SK-N-SH (cell line): ENCODE measurements around the gene CD300E. TPM values are rescaled to one million over a fixed set of nuclear protein-coding genes. Genes with fewer than 3 reads are reported as not detected.

Source experiments
- CTCF ChIA-PET: fragments of 300-600, 350-600 bp; formaldehyde crosslinking; extraction: SDS; loops from one replicate; lab custom pipeline; 2021; lab: Yijun Ruan, JAX
- POLR2A ChIA-PET: fragments of 350-600 bp; sonication (Branson Sonifier 250); formaldehyde crosslinking; extraction: SDS; loops from one replicate; lab custom pipeline; 2020; ENCODE audit warnings: antibody characterized with exemption, inconsistent platforms; lab: Yijun Ruan, JAX
- DNase-seq: peaks from one replicate; pipeline ENCODE4 v3.0.0; 2012
- H2AFZ ChIP-seq: fragments of 200-600 bp; sonication (generic); 2 replicates; pipeline ENCODE4 v1.8.1; 2016; ENCODE audit warnings: antibody characterized with exemption, mild to moderate bottlenecking, low read depth
- H3F3A ChIP-seq: fragments of 200-600 bp; sonication (generic); replicated peaks from 2 replicates; pipeline ENCODE3; 2016; ENCODE audit warnings: antibody characterized with exemption, mild to moderate bottlenecking; ENCODE audit not compliant: insufficient read depth
- H3K27ac ChIP-seq, 2 experiments: fragments of 200-500 bp in 1 of 2; fragments of 200-600 bp in 1 of 2; sonication (Bioruptor generic) in 1 of 2; sonication (generic), shearing (Covaris generic) in 1 of 2; 2 replicates each; pipeline versions ENCODE4 v1.5.1 to v1.6.1; 2014 to 2016; ENCODE audit warnings: low read depth in 2 of 2, inconsistent platforms in 1 of 2, low read length in 1 of 2, mild to moderate bottlenecking in 1 of 2, mixed read lengths in 1 of 2
- H3K27me3 ChIP-seq: fragments of 200-600 bp; sonication (generic), shearing (Covaris generic); 2 replicates; pipeline ENCODE4 v1.6.1; 2016; ENCODE audit warnings: mixed run types; ENCODE audit not compliant: insufficient read depth
- H3K36me3 ChIP-seq, 2 experiments: fragments of 200-500 bp in 1 of 2; fragments of 200-600 bp in 1 of 2; sonication (Bioruptor generic) in 1 of 2; sonication (generic) in 1 of 2; replicated peaks in 1 of 2; 2 replicates each; pipeline versions ENCODE3 to v1.5.1; 2014 to 2016; ENCODE audit warnings: low read length in 1 of 2, mild to moderate bottlenecking in 1 of 2; ENCODE audit not compliant: insufficient read depth in 2 of 2, control insufficient read depth in 1 of 2
- H3K4me1 ChIP-seq, 2 experiments: fragments of 200-500 bp in 1 of 2; fragments of 200-600 bp in 1 of 2; sonication (Bioruptor generic) in 1 of 2; sonication (generic), shearing (Covaris generic) in 1 of 2; 2 replicates each; pipeline versions ENCODE4 v1.5.1 to v1.6.1; 2014 to 2016; ENCODE audit warnings: low read depth in 1 of 2, low read length in 1 of 2, mixed run types in 1 of 2; ENCODE audit not compliant: insufficient read depth in 2 of 2, control insufficient read depth in 1 of 2
- H3K4me2 ChIP-seq: fragments of 200-600 bp; sonication (generic), shearing (Covaris generic); 2 replicates; pipeline ENCODE4 v1.6.1; 2017; ENCODE audit warnings: mixed run types
- H3K4me3 ChIP-seq, 2 experiments: fragments of 200-500 bp in 1 of 2; fragments of 200-600 bp in 1 of 2; sonication (Bioruptor generic) in 1 of 2; sonication (generic), shearing (Covaris generic) in 1 of 2; 2 replicates each; pipeline versions ENCODE4 v1.5.1 to v1.8.1; 2014 to 2016; ENCODE audit warnings: low read depth in 2 of 2, inconsistent platforms in 1 of 2, low read length in 1 of 2, mild to moderate bottlenecking in 1 of 2, mixed read lengths in 1 of 2, moderate library complexity in 1 of 2
- H3K79me2 ChIP-seq: fragments of 200-600 bp; sonication (generic); 2 replicates; pipeline ENCODE4 v1.8.1; 2017; ENCODE audit warnings: mild to moderate bottlenecking; ENCODE audit not compliant: insufficient read depth
- H3K9ac ChIP-seq: fragments of 200-600 bp; sonication (generic); 2 replicates; pipeline ENCODE4 v1.6.1; 2017; ENCODE audit warnings: mixed run types
- H3K9me2 ChIP-seq: fragments of 200-600 bp; sonication (generic); 2 replicates; pipeline ENCODE4 v1.6.1; 2017; ENCODE audit warnings: mixed run types
- H3K9me3 ChIP-seq: fragments of 200-600 bp; sonication (generic); 2 replicates; pipeline ENCODE4 v1.6.1; 2017; ENCODE audit warnings: mixed run types, mild to moderate bottlenecking, moderate library complexity
- H4K20me1 ChIP-seq: fragments of 200-600 bp; sonication (generic); 2 replicates; pipeline ENCODE4 v1.6.1; 2017; ENCODE audit warnings: mild to moderate bottlenecking, mixed run types; ENCODE audit not compliant: insufficient read depth
- CTCF ChIP-seq: fragments of 200-600 bp; sonication (generic); IDR thresholded peaks from 2 replicates; pipeline ENCODE4 v1.6.1; 2017; ENCODE audit warnings: antibody characterized with exemption, mild to moderate bottlenecking, moderate library complexity
- EP300 ChIP-seq, 2 experiments: IDR thresholded peaks; 2 replicates each; pipeline versions ENCODE4 v1.4.0 to v1.6.1; 2012; ENCODE audit warnings: borderline replicate concordance in 1 of 2, low read depth in 1 of 2, low read length in 1 of 2
- FOXJ3 ChIP-seq: sonication (generic); formaldehyde crosslinking; IDR thresholded peaks from 2 replicates; pipeline ENCODE4 v1.5.1; 2020; ENCODE audit warnings: mild to moderate bottlenecking, missing genetic modification reagents
- GABPA ChIP-seq: IDR thresholded peaks from 2 replicates; pipeline ENCODE4 v1.4.0; 2012; ENCODE audit warnings: low read depth, mild to moderate bottlenecking
- JUND ChIP-seq: IDR thresholded peaks from 2 replicates; pipeline ENCODE4 v1.4.0; 2012
- MEF2A ChIP-seq: IDR thresholded peaks from 2 replicates; pipeline ENCODE4 v1.4.0; 2012; ENCODE audit warnings: low read depth, borderline replicate concordance
- NRF1 ChIP-seq: IDR thresholded peaks from 2 replicates; pipeline ENCODE4 v1.6.1; 2012; ENCODE audit warnings: low read depth, mild to moderate bottlenecking, low read length
- POLR2AphosphoS5 ChIP-seq: IDR thresholded peaks from 2 replicates; pipeline ENCODE4 v1.6.1; 2012; ENCODE audit warnings: low read depth, low read length
- RFX5 ChIP-seq: IDR thresholded peaks from 2 replicates; pipeline ENCODE4 v1.6.1; 2012; ENCODE audit warnings: mild to moderate bottlenecking, improper control_type of control experiment, low read length
- RXRA ChIP-seq: IDR thresholded peaks from 2 replicates; pipeline ENCODE4 v1.4.0; 2012; ENCODE audit warnings: low read depth, mild to moderate bottlenecking, borderline replicate concordance
- SIN3A ChIP-seq: IDR thresholded peaks from 2 replicates; pipeline ENCODE4 v1.6.1; 2012; ENCODE audit warnings: low read depth, mild to moderate bottlenecking, low read length, moderate library complexity, borderline replicate concordance
- SMC3 ChIP-seq: IDR thresholded peaks from 2 replicates; pipeline ENCODE4 v1.6.1; 2012; ENCODE audit warnings: low read depth, low read length, improper control_type of control experiment
- TAF1 ChIP-seq: IDR thresholded peaks from 2 replicates; pipeline ENCODE4 v1.6.1; 2012; ENCODE audit warnings: low read depth, mild to moderate bottlenecking, low read length, moderate library complexity, borderline replicate concordance
- TEAD4 ChIP-seq: IDR thresholded peaks from 2 replicates; pipeline ENCODE4 v1.4.0; 2012; ENCODE audit warnings: mild to moderate bottlenecking, borderline replicate concordance; ENCODE audit not compliant: insufficient read depth
- YY1 ChIP-seq: IDR thresholded peaks from 2 replicates; pipeline ENCODE4 v1.4.0; 2012; ENCODE audit warnings: low read depth, mild to moderate bottlenecking
- WGBS: methylation state at CpG from one replicate; pipeline ENCODE4 v1.1.6; 2017; ENCODE audit warnings: low lambda C conversion rate; 5-methylcytosine and 5-hydroxymethylcytosine counted together
- polyA plus RNA-seq, 3 experiments: library from polyadenylated mRNA; depleted of rRNA; stranded (reverse); fragments of >200 nt; gene quantifications; 2 replicates each; pipeline ENCODE4 v1.2.3, GENCODE V29; 2012
- TF ChIP-seq, protein P1 (sequence below): IDR thresholded peaks from 2 replicates; pipeline ENCODE4 v1.6.1; 2012; ENCODE audit warnings: mild to moderate bottlenecking, low read depth, low read length, moderate library complexity
- TF ChIP-seq, protein P2 (sequence below): fragments of 150-350 bp; IDR thresholded peaks from 2 replicates; pipeline ENCODE4 v1.6.1; 2016; ENCODE audit warnings: mild to moderate bottlenecking, low read depth, low read length
- TF ChIP-seq, protein P3 (sequence below): IDR thresholded peaks from 2 replicates; pipeline ENCODE4 v1.4.0; 2012; ENCODE audit warnings: low read depth, borderline replicate concordance

Gene CD300E
- polyA plus RNA-seq, 1 of the 3 experiments (the other 2 are of a cell fraction) = not detected

- no peaks in the 10 kb centered on the region for H3K4me1 ChIP-seq
- H3K4me3 ChIP-seq = no peak overlapping the region
- TF ChIP-seq EP300 (IDR thresholded peaks at IDR 0.05; ENCODE audit: borderline replicate concordance in 1 of 2, low read depth in 1 of 2, low read length in 1 of 2) = no peak
- no peak for TF ChIP-seq TEAD4
- TF ChIP-seq, protein P1, sequence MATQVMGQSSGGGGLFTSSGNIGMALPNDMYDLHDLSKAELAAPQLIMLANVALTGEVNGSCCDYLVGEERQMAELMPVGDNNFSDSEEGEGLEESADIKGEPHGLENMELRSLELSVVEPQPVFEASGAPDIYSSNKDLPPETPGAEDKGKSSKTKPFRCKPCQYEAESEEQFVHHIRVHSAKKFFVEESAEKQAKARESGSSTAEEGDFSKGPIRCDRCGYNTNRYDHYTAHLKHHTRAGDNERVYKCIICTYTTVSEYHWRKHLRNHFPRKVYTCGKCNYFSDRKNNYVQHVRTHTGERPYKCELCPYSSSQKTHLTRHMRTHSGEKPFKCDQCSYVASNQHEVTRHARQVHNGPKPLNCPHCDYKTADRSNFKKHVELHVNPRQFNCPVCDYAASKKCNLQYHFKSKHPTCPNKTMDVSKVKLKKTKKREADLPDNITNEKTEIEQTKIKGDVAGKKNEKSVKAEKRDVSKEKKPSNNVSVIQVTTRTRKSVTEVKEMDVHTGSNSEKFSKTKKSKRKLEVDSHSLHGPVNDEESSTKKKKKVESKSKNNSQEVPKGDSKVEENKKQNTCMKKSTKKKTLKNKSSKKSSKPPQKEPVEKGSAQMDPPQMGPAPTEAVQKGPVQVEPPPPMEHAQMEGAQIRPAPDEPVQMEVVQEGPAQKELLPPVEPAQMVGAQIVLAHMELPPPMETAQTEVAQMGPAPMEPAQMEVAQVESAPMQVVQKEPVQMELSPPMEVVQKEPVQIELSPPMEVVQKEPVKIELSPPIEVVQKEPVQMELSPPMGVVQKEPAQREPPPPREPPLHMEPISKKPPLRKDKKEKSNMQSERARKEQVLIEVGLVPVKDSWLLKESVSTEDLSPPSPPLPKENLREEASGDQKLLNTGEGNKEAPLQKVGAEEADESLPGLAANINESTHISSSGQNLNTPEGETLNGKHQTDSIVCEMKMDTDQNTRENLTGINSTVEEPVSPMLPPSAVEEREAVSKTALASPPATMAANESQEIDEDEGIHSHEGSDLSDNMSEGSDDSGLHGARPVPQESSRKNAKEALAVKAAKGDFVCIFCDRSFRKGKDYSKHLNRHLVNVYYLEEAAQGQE = no peak
- no peak for TF ChIP-seq MEF2A
- TF ChIP-seq YY1 = no peak
- TF ChIP-seq SIN3A = no peak
- TF ChIP-seq, protein P2, sequence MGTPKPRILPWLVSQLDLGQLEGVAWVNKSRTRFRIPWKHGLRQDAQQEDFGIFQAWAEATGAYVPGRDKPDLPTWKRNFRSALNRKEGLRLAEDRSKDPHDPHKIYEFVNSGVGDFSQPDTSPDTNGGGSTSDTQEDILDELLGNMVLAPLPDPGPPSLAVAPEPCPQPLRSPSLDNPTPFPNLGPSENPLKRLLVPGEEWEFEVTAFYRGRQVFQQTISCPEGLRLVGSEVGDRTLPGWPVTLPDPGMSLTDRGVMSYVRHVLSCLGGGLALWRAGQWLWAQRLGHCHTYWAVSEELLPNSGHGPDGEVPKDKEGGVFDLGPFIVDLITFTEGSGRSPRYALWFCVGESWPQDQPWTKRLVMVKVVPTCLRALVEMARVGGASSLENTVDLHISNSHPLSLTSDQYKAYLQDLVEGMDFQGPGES = no peak
- no peak for TF ChIP-seq TAF1
- no peak for TF ChIP-seq RXRA
- TF ChIP-seq SMC3 = no peak
- no peak for TF ChIP-seq CTCF
- no peak for TF ChIP-seq NRF1
- TF ChIP-seq POLR2AphosphoS5 = no peak
- TF ChIP-seq GABPA = no peak
- TF ChIP-seq, protein P3, sequence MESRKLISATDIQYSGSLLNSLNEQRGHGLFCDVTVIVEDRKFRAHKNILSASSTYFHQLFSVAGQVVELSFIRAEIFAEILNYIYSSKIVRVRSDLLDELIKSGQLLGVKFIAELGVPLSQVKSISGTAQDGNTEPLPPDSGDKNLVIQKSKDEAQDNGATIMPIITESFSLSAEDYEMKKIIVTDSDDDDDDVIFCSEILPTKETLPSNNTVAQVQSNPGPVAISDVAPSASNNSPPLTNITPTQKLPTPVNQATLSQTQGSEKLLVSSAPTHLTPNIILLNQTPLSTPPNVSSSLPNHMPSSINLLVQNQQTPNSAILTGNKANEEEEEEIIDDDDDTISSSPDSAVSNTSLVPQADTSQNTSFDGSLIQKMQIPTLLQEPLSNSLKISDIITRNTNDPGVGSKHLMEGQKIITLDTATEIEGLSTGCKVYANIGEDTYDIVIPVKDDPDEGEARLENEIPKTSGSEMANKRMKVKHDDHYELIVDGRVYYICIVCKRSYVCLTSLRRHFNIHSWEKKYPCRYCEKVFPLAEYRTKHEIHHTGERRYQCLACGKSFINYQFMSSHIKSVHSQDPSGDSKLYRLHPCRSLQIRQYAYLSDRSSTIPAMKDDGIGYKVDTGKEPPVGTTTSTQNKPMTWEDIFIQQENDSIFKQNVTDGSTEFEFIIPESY = no peak
- TF ChIP-seq FOXJ3 (CRISPR knock-in tag) = no peak
- TF ChIP-seq RFX5 = no peak
- TF ChIP-seq JUND = no peak
- 67% methylated on average over 8 of the region's 8 CpGs for WGBS
- no peaks in the 10 kb centered on the region for H3K79me2 ChIP-seq
- no peaks in the 10 kb centered on the region for H3K9me3 ChIP-seq
- H3K27ac ChIP-seq = no peak overlapping the region
- H3K4me2 ChIP-seq = no peak overlapping the region
- no peak overlapping the region for H3K9ac ChIP-seq
- POLR2A ChIA-PET = no interaction called here
- CTCF ChIA-PET = interaction anchor here (0.8 to 4.1 kb wide), 4 partner anchors 10 to 238 kb away, joined by 3 to 19 read pairs (median 6); partner anchors contain the start of gene GPR142
- DNase-seq = no peak
- H3F3A ChIP-seq = no peaks in the 10 kb centered on the region
- H2AFZ ChIP-seq = no peak overlapping the region
- H3K27me3 ChIP-seq = no peaks in the 10 kb centered on the region
- H4K20me1 ChIP-seq = no peaks in the 10 kb centered on the region
- no peaks in the 10 kb centered on the region for H3K36me3 ChIP-seq
- no peaks in the 10 kb centered on the region for H3K9me2 ChIP-seq
Observed at GRCh38 chr17:74606050-74606449, 17.5 kb downstream of the CD300E start.
